A673 (cell line): ENCODE measurements around the gene SIK2. TPM values are rescaled to one million over a fixed set of nuclear protein-coding genes. Genes with fewer than 3 reads are reported as not detected.

Source experiments
- BruUV-seq: library from RNA; stranded (reverse); fragments of 400-500 nt; replicated peaks from 2 replicates; lab custom pipeline; 2021; lab: Mats Ljungman, UMichigan
- CTCF ChIA-PET: fragments of 300-600 bp; sonication (Branson Sonifier 250); formaldehyde crosslinking; loops from one replicate; lab custom pipeline; 2022; ENCODE audit warnings: antibody characterized with exemption; lab: Charles Lee
- POLR2A ChIA-PET: fragments of 300-600 bp; sonication (Branson Sonifier 250); formaldehyde crosslinking; loops from one replicate; lab custom pipeline; 2022; ENCODE audit warnings: antibody characterized with exemption; ENCODE audit not compliant: low non-redundant PET; lab: Charles Lee
- DNase-seq: peaks from one replicate; pipeline ENCODE4 v3.0.0-alpha.2; 2015; ENCODE audit warnings: low spot score
- H3K27ac ChIP-seq: fragments of 200-600 bp; sonication (generic); 2 replicates; pipeline ENCODE4 v1.5.1; 2016; ENCODE audit warnings: mixed run types, low read depth, mild to moderate bottlenecking, mixed read lengths, antibody characterized with exemption, low read length; ENCODE audit not compliant: poor library complexity, severe bottlenecking
- H3K27me3 ChIP-seq: fragments of 200-600 bp; sonication (generic); replicated peaks from 2 replicates; pipeline ENCODE4 v1.6.1; 2017; ENCODE audit warnings: mixed run types, low read depth, mild to moderate bottlenecking, mixed read lengths, antibody characterized with exemption, low read length; ENCODE audit not compliant: insufficient read depth, poor library complexity
- H3K36me3 ChIP-seq: fragments of 200-600 bp; sonication (generic); 2 replicates; pipeline ENCODE4 v1.6.1; 2016; ENCODE audit warnings: mixed run types, mild to moderate bottlenecking, mixed read lengths, antibody characterized with exemption, low read length; ENCODE audit not compliant: insufficient read depth, poor library complexity, severe bottlenecking
- H3K4me1 ChIP-seq: fragments of 200-600 bp; sonication (generic); 2 replicates; pipeline ENCODE4 v1.6.1; 2017; ENCODE audit warnings: mixed run types, mild to moderate bottlenecking, mixed read lengths, antibody characterized with exemption, low read length; ENCODE audit not compliant: insufficient read depth, poor library complexity, severe bottlenecking
- H3K4me3 ChIP-seq: fragments of 200-600 bp; sonication (generic); 2 replicates; pipeline ENCODE4 v1.5.1; 2016; ENCODE audit warnings: low read depth, mixed run types, mild to moderate bottlenecking, mixed read lengths, low read length; ENCODE audit not compliant: poor library complexity, severe bottlenecking
- H3K9me3 ChIP-seq: fragments of 200-600 bp; sonication (generic); 2 replicates; pipeline ENCODE4 v1.6.1; 2016; ENCODE audit warnings: mixed run types, low read depth, mild to moderate bottlenecking, mixed read lengths, antibody characterized with exemption, low read length; ENCODE audit not compliant: poor library complexity, severe bottlenecking
- CTCF ChIP-seq: fragments of 300-800, 200-600 bp; sonication (generic); conservative IDR thresholded peaks from 2 replicates; pipeline ENCODE4 v1.5.1; 2017; ENCODE audit warnings: low read depth, mild to moderate bottlenecking, antibody characterized with exemption, low read length, moderate library complexity, mixed read lengths
- EZH2 ChIP-seq: fragments of 200-600 bp; sonication (generic); IDR thresholded peaks from 2 replicates; pipeline ENCODE4 v1.6.1; 2017; ENCODE audit warnings: borderline replicate concordance, low read depth, mild to moderate bottlenecking, mixed read lengths, antibody characterized with exemption, low read length; ENCODE audit not compliant: poor library complexity, severe bottlenecking
- intact Hi-C: fragments of 100-400 bp; cut with micrococcal nuclease; formaldehyde crosslinking; loops from one replicate; pipeline ENCODE4 v1.10.0; 2022; ENCODE audit not compliant: unreplicated experiment
- total RNA-seq: library from RNA; stranded (reverse); gene quantifications from 2 replicates; pipeline ENCODE4 v1.2.3, GENCODE V29; 2021

The SIK2 gene
- total RNA-seq, 1 experiment from 2014 or later, result 18.7 TPM

GRCh38 chr11:111727431-111727830, 125.2 kb downstream of the SIK2 start:
- intact Hi-C loops, result no loop called here
- no peaks in the 10 kb centered on the region for H3K9me3 ChIP-seq
- TF ChIP-seq EZH2 (no peak), CTCF (no peak)
- no peaks in the 10 kb centered on the region for H3K27me3 ChIP-seq
- no peak overlapping the region for H3K4me3 ChIP-seq
- no peak overlapping the region for H3K27ac ChIP-seq
- DNase-seq, result no peak
- BruUV-seq, result no TSS peak
- peaks cover 21% of the 10 kb centered on the region for H3K36me3 ChIP-seq
- CTCF ChIA-PET, result no interaction called here
- H3K4me1 ChIP-seq, result no peaks in the 10 kb centered on the region
- POLR2A ChIA-PET, result no interaction called here

- intact Hi-C loops, result no loop called here
- TF ChIP-seq EZH2, result no peak
- no peak for TF ChIP-seq CTCF
- peaks cover 8% of the 10 kb centered on the region for H3K36me3 ChIP-seq
Measured at GRCh38 chr11:111729071-111729830, 127.0 kb downstream of the SIK2 start.

GRCh38 chr11:111729831-111730311, 127.6 kb downstream of the SIK2 start:
- intact Hi-C loops, result no loop called here
- no peak for DNase-seq
- no peak overlapping the region for H3K4me3 ChIP-seq
- ChIA-PET CTCF (no interaction called here), POLR2A (no interaction called here)
- H3K4me1 ChIP-seq, result peaks cover 2% of the 10 kb centered on the region
- no peak overlapping the region for H3K27ac ChIP-seq
- no peaks in the 10 kb centered on the region for H3K9me3 ChIP-seq
- TF ChIP-seq CTCF (no peak), EZH2 (no peak)
- no peaks in the 10 kb centered on the region for H3K27me3 ChIP-seq
- BruUV-seq, result no TSS peak
- peaks cover 2% of the 10 kb centered on the region for H3K36me3 ChIP-seq

More at GRCh38 chr11:111729071-111729830, 127.0 kb downstream of the SIK2 start:
- POLR2A ChIA-PET, result no interaction called here
- H3K4me1 ChIP-seq, result no peaks in the 10 kb centered on the region
- BruUV-seq, result no TSS peak
- H3K27ac ChIP-seq, result no peak overlapping the region
- H3K4me3 ChIP-seq, result no peak overlapping the region
- CTCF ChIA-PET, result no interaction called here
- no peak for DNase-seq
- no peaks in the 10 kb centered on the region for H3K27me3 ChIP-seq
- no peaks in the 10 kb centered on the region for H3K9me3 ChIP-seq
